Measurements from ENCODE around the gene KDM4F. TPM values are rescaled to one million over a fixed set of nuclear protein-coding genes. Genes with fewer than 3 reads are reported as not detected.

The KDM4F gene
- total and polyA plus RNA-seq, 2 of the 8 experiments (the other 6 are each of a cell fraction or from before 2014, with no cell fraction given), result not detected

GRCh38 chr11:95100191-95100648, 51.0 kb downstream of the KDM4F start:
- Histone ChIP-seq H3K23me2 (ENCODE audit: low read depth, low read length) (no peaks in the 10 kb centered on the region), H3K36me3 (ENCODE audit: control insufficient read depth in 2 of 4, insufficient read depth in 4 of 4, low read length in 3 of 4) (no peaks in the 10 kb centered on the region), H3K4me3 (ENCODE audit: extremely low read depth in 1 of 4, insufficient read depth in 2 of 4, low read depth in 3 of 4, low read length in 4 of 4) (no peak overlapping the region), H4K5ac (ENCODE audit: insufficient read length, low read depth, low read length) (no peak overlapping the region), H2BK15ac (ENCODE audit: low read length) (no peak overlapping the region), H2BK5ac (ENCODE audit: low read depth, low read length) (no peak overlapping the region), H3K4me2 (ENCODE audit: insufficient read depth in 1 of 2, low read depth in 2 of 2, low read length in 2 of 2) (no peak overlapping the region), H3K56ac (replicated peaks; ENCODE audit: insufficient read length, low read depth, low read length) (no peak overlapping the region), H3K9me3 (ENCODE audit: insufficient read depth in 2 of 2, low read depth in 1 of 2, low read length in 1 of 2) (no peaks in the 10 kb centered on the region), H2AFZ (ENCODE audit: low read length) (no peak overlapping the region), H3K79me2 (ENCODE audit: control insufficient read depth in 1 of 2, insufficient read depth in 2 of 2, low read length in 2 of 2) (no peaks in the 10 kb centered on the region), H2BK12ac (ENCODE audit: low read depth, low read length) (no peak overlapping the region), H4K20me1 (replicated peaks in 1 of 2; ENCODE audit: control insufficient read depth in 1 of 2, insufficient read depth in 2 of 2, low read length in 2 of 2) (no peaks in the 10 kb centered on the region), H3K9ac (replicated peaks in 1 of 4; ENCODE audit: extremely low read depth in 1 of 4, low read depth in 3 of 4, low read length in 3 of 4) (no peak overlapping the region), H3K79me1 (ENCODE audit: low read depth, low read length) (no peaks in the 10 kb centered on the region), H3K14ac (ENCODE audit: insufficient read length) (no peak overlapping the region), H3K4ac (replicated peaks; ENCODE audit: insufficient read length, low read depth, low read length) (no peak overlapping the region), H3K23ac (ENCODE audit: insufficient read length) (no peak overlapping the region), H4K8ac (ENCODE audit: extremely low read depth, insufficient read depth, low read length) (no peak overlapping the region), H4K91ac (replicated peaks; ENCODE audit: insufficient read length, low read length) (no peak overlapping the region), H3K4me1 (replicated peaks in 1 of 4; ENCODE audit: control insufficient read depth in 3 of 4, insufficient read depth in 4 of 4, low read length in 3 of 4) (no peaks in the 10 kb centered on the region), H3K18ac (ENCODE audit: extremely low read depth, low read length) (no peak overlapping the region), H2AK5ac (ENCODE audit: low read depth, low read length) (no peak overlapping the region), H3K27ac (ENCODE audit: low read depth, low read length) (no peak overlapping the region), H3K27me3 (replicated peaks in 1 of 4; ENCODE audit: control insufficient read depth in 3 of 4, extremely low read depth in 1 of 4, insufficient read depth in 3 of 4, low read length in 3 of 4) (no peaks in the 10 kb centered on the region), H2BK20ac (ENCODE audit: low read length) (no peak overlapping the region), H2BK120ac (replicated peaks; ENCODE audit: low read depth, low read length) (no peak overlapping the region)
- DNase-seq (ENCODE audit: low read depth in 1 of 2, low spot score in 2 of 2) (no peak), FAIRE-seq (no peak)
- ChIA-PET CTCF (ENCODE audit: partially characterized antibody) (interaction anchor here (1.1 to 1.2 kb wide), 2 partner anchors 9 to 605 kb away, joined by 3 to 7 read pairs; no protein-coding TSS in a partner anchor), POLR2A (ENCODE audit: partially characterized antibody) (interaction anchor here (0.9 to 1.2 kb wide), 2 partner anchors 10 to 33 kb away, joined by 5 read pairs; partner anchors contain the start of genes ENDOD1 and SRSF8)
- TF ChIP-seq HDAC2 (IDR thresholded peaks at IDR 0.05; ENCODE audit: borderline replicate concordance in 1 of 2, low read depth in 2 of 2, low read length in 2 of 2) (no peak), USF2 (IDR thresholded peaks at IDR 0.05; ENCODE audit: low read length) (no peak), POLR2A (IDR thresholded peaks at IDR 0.05; ENCODE audit: control extremely low read depth in 1 of 2, low read depth in 2 of 2, low read length in 2 of 2) (no peak), TAF1 (IDR thresholded peaks at IDR 0.05; ENCODE audit: low read depth, low read length) (no peak), MAFK (IDR thresholded peaks at IDR 0.05; ENCODE audit: low read depth, low read length) (no peak), CBX8 (IDR thresholded peaks at IDR 0.05; ENCODE audit: borderline replicate concordance, low read depth, low read length) (no peak), SIRT6 (IDR thresholded peaks at IDR 0.05; ENCODE audit: low read length) (no peak)
- WGBS, 2 experiments (ENCODE audit: extremely low coverage in 1 of 2, insufficient coverage in 1 of 2, insufficient read length in 1 of 2, insufficient replicate concordance in 2 of 2, low coverage in 1 of 2, low lambda C conversion rate in 2 of 2, missing lambda C conversion rate in 1 of 2), result 91% methylated on average over 4 of the region's 4 CpGs; no CpG with 5 or more reads in 1 of the 2 experiments
